ENCODE results near the gene BUB3. TPM values are rescaled to one million over a fixed set of nuclear protein-coding genes. Genes with fewer than 3 reads are reported as not detected.

The BUB3 gene
- total and polyA plus RNA-seq, 2 of the 13 experiments (the other 11 are each of a cell fraction or from before 2014, with no cell fraction given): 174 to 188 TPM

DNA sequence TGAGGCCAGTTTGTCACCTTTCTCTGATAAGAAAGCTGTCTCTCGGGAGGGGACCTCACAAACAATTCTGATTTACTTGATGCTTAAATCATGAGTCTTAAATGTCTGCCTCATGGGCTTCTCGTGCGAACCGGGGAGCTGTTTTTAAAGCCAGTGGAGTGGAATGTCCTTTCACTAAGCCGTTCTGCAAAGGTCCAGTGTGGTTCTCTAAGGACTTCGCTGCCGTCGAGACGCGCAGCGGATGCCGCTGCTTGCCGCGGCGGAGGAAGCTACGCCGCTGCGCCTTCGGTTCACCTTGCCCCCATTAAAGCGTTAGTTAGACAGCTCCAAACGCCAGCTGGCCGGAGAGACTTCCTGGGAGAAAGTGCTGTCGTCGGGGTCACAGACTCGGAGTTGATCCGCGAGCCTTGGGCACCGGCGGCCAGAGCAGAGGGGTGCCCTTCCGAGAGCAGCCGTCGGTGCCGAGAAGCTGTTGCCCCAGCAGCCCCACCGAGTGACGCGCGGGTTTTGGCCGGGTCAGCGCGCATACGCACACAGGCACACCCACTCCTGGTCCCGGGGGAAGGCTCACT is 19.8 kb upstream of the BUB3 start:
- Histone ChIP-seq H3K9me3 (ENCODE audit: low read length) (no peaks in the 10 kb centered on the region), H3K27me3 (ENCODE audit: control insufficient read depth in 1 of 2, insufficient read depth in 2 of 2, low read length in 2 of 2) (peaks cover 15 to 85% of the 10 kb centered on the region in 2 experiments; a peak in 4 of 5 replicates), H3K4me3 (replicated peaks in 1 of 3; ENCODE audit: insufficient read depth in 1 of 3, low read depth in 2 of 3, low read length in 3 of 3) (no peak overlapping the region), H3K79me2 (ENCODE audit: insufficient read depth, low read length) (no peaks in the 10 kb centered on the region), H3K9ac (ENCODE audit: insufficient read depth, low read depth, low read length) (no peak overlapping the region), H4K20me1 (ENCODE audit: insufficient read depth, low read length) (peaks cover 6% of the 10 kb centered on the region; the same call in 1 of the 2 replicates), H3K36me3 (replicated peaks in 1 of 2; ENCODE audit: control insufficient read depth in 1 of 2, insufficient read depth in 2 of 2, low read length in 2 of 2) (no peaks in the 10 kb centered on the region), H3K4me1 (ENCODE audit: insufficient read depth, low read length) (peaks cover 46% of the 10 kb centered on the region), H3K4me2 (ENCODE audit: low read depth, low read length) (peak overlapping the region; percentile 69; the same call in 1 of the 2 replicates), H2AFZ (ENCODE audit: low read length) (no peak overlapping the region), H3K27ac (ENCODE audit: extremely low read length, insufficient read depth, low read length) (no peak overlapping the region)
- intact Hi-C loops (cut with micrococcal nuclease; ENCODE audit: unreplicated experiment): no loop called here
- no peak for TF ChIP-seq GTF2F1 (IDR thresholded peaks at IDR 0.05; ENCODE audit: low read length)
- no TSS peak for BruUV-seq (replicated peaks)
- CTCF ChIA-PET (ENCODE audit: low intra/inter-chr PET ratio, low total read pairs): interaction anchor here (1.2 to 2.5 kb wide), 2 partner anchors 31 to 246 kb away, joined by 4 to 11 read pairs; no protein-coding TSS in a partner anchor
- ATAC-seq (no peak), FAIRE-seq (no peak), DNase-seq (ENCODE audit: low spot score) (no peak)
- POLR2A ChIA-PET: no interaction called here
- in situ Hi-C loops (cut with HindIII; ENCODE audit: extremely low pct_ligation_motif_present, low pct_unique_long_range_greater_than_20kb): loop anchor here (5.0 kb wide), 2 partner anchors 243 to 428 kb away; no protein-coding TSS in a partner anchor
- 67% methylated on average over 23 of the region's 42 CpGs for WGBS (ENCODE audit: low lambda C conversion rate)

DNA sequence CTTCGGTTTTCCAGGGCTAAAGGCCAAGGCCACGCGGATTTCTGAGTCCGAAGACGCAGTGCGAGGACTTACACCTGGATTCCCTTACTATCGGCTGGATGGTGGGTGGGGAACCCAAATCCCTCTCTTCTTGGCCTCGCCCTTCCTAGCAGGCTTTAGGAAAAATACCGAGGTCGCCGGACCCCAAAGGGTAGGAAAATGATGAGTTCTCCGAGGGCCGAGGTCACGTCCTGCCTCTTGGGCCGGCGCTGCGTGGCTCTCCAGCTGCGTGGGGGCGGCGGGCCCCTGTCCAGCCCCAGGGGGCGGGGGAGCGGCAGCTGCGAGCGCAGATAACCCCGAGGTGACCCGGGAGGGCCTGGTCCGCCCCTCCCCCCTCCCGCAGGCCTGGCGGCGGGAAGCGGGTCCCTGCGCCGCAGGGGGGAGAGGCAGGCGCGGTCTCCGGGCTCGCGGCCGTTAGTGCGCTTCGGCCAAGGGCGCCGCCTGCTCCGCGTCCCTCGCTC is 19.2 kb upstream of the BUB3 start:
- H3K4me2 ChIP-seq (ENCODE audit: low read depth, low read length): peak overlapping the region; percentile 69
- ATAC-seq (no peak), DNase-seq (ENCODE audit: low spot score) (no peak), FAIRE-seq (no peak)
- ChIA-PET POLR2A (no interaction called here), CTCF (ENCODE audit: low intra/inter-chr PET ratio, low total read pairs) (interaction anchor here (2.5 kb wide), 1 partner anchor 246 kb away, joined by 11 read pairs; no protein-coding TSS in a partner anchor)
- intact Hi-C loops (cut with micrococcal nuclease; ENCODE audit: unreplicated experiment): loop anchor here (5.0 kb wide), 1 partner anchor 132 kb away; no protein-coding TSS in a partner anchor
- no peak overlapping the region for H2AFZ ChIP-seq (ENCODE audit: low read length)
- H3K9ac ChIP-seq (ENCODE audit: insufficient read depth, low read depth, low read length): no peak overlapping the region
- no CpG with 5 or more reads among the region's 46 CpGs for WGBS (ENCODE audit: low lambda C conversion rate)
- in situ Hi-C loops (cut with HindIII; ENCODE audit: extremely low pct_ligation_motif_present, low pct_unique_long_range_greater_than_20kb): loop anchor here (5.0 kb wide), 2 partner anchors 242 to 427 kb away; no protein-coding TSS in a partner anchor
- no TSS peak for BruUV-seq (replicated peaks)
- H3K9me3 ChIP-seq (ENCODE audit: low read length): no peaks in the 10 kb centered on the region
- peak overlapping the region in 1 of 3 experiments; percentile 61; a peak in 1 of 6 replicates for H3K4me3 ChIP-seq (replicated peaks in 1 of 3; ENCODE audit: insufficient read depth in 1 of 3, low read depth in 2 of 3, low read length in 3 of 3)
- no peaks in the 10 kb centered on the region for H3K36me3 ChIP-seq (replicated peaks in 1 of 2; ENCODE audit: control insufficient read depth in 1 of 2, insufficient read depth in 2 of 2, low read length in 2 of 2)
- peaks cover 15 to 81% of the 10 kb centered on the region in 2 experiments; a peak in 4 of 5 replicates for H3K27me3 ChIP-seq (ENCODE audit: control insufficient read depth in 1 of 2, insufficient read depth in 2 of 2, low read length in 2 of 2)
- H3K27ac ChIP-seq (ENCODE audit: extremely low read length, insufficient read depth, low read length): no peak overlapping the region
- H3K4me1 ChIP-seq (ENCODE audit: insufficient read depth, low read length): peaks cover 51% of the 10 kb centered on the region
- H3K79me2 ChIP-seq (ENCODE audit: insufficient read depth, low read length): no peaks in the 10 kb centered on the region
- peak; percentile 25; the same call in 1 of the 2 replicates for TF ChIP-seq ZNF777 (CRISPR knock-in tag; IDR thresholded peaks at IDR 0.05)
- TF ChIP-seq, protein P1, sequence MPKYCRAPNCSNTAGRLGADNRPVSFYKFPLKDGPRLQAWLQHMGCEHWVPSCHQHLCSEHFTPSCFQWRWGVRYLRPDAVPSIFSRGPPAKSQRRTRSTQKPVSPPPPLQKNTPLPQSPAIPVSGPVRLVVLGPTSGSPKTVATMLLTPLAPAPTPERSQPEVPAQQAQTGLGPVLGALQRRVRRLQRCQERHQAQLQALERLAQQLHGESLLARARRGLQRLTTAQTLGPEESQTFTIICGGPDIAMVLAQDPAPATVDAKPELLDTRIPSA (CRISPR knock-in tag; IDR thresholded peaks at IDR 0.05; ENCODE audit: borderline replicate concordance): no peak
- TF ChIP-seq ZNF687 (CRISPR knock-in tag; IDR thresholded peaks at IDR 0.05): peak; percentile 12; the same call in 1 of the 2 replicates
- H4K20me1 ChIP-seq (ENCODE audit: insufficient read depth, low read length): peaks cover 6% of the 10 kb centered on the region; the same call in 1 of the 2 replicates

All from HepG2 (cell line).